ENCODE data around the gene FOXN4.
A peak's percentile ranks its signal among the peaks of the same experiment; 100 is the strongest.

FOXN4 gene

DNA sequence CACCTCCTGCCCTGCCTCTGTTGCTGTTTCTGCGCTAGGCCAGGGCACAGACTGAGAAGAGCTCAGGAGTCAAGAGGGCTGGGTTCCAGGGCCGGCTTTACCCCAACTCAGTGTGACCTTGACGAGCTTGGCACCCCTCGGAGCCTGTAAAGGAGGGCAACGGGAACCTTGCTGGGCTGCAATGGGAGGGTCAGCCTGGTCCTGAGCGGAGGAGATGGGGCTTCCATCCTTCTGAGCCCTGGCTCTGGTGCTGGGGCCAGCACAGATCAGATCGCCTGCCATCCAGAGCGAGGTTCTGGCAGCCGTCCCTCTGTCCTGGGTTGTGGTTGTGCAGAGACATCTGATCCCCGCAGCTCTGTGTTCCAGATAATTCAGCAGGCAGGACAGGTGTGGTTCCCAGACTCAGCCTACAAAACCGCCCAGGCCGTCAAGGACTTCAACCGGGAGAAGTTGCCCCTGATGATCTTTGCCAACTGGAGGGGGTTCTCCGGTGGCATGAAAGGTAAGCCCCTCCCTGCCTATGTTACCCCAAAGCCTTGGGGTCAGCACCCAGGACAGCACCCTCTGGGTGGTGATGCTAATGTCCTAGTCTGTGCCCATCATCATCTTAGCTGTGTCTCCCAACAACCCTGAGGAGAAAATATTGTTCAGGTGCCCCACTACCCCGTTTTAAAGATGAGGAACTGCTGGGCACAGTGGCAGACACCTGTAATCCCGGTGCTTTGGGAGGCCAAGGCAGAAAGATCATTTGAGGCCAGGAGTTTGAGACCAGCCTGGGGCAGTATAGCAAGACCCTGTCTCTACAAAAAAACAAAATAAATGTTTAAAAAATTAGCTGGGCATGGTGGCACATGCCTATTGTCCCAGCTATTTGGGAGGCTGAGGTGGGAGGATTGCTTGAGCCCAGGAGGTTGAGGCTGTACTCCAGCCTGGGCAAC, 50.2 kb downstream of the FOXN4 start:
- no peak overlapping the region for H3K4me3 ChIP-seq (ENCODE audit: low read depth, low read length)
- TF ChIP-seq, protein P1, sequence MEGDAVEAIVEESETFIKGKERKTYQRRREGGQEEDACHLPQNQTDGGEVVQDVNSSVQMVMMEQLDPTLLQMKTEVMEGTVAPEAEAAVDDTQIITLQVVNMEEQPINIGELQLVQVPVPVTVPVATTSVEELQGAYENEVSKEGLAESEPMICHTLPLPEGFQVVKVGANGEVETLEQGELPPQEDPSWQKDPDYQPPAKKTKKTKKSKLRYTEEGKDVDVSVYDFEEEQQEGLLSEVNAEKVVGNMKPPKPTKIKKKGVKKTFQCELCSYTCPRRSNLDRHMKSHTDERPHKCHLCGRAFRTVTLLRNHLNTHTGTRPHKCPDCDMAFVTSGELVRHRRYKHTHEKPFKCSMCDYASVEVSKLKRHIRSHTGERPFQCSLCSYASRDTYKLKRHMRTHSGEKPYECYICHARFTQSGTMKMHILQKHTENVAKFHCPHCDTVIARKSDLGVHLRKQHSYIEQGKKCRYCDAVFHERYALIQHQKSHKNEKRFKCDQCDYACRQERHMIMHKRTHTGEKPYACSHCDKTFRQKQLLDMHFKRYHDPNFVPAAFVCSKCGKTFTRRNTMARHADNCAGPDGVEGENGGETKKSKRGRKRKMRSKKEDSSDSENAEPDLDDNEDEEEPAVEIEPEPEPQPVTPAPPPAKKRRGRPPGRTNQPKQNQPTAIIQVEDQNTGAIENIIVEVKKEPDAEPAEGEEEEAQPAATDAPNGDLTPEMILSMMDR (IDR thresholded peaks at IDR 0.05; ENCODE audit: low read depth, low read length): no peak

DNA sequence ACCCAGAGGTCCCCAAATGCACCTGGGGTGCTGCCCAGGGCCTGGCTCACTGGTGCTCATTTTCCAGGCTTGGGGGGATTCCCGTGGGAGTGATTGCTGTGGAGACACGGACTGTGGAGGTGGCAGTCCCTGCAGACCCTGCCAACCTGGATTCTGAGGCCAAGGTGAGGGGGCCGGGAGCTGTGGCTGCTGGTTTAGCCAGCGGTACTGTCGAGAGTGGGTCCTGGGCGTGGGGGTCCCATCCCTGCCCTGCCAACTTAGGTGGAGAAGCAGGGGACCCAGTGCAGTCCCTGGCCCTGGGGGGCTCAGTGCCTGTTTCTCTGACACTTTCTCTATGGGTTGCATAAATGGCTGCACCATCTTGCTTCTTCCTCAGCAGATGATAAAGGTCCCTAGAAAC, 50.9 kb downstream of the FOXN4 start:
- TF ChIP-seq, protein P1 (IDR thresholded peaks at IDR 0.05; ENCODE audit: low read depth, low read length): no peak
- no peak overlapping the region for H3K4me3 ChIP-seq (ENCODE audit: low read depth, low read length)

DNA sequence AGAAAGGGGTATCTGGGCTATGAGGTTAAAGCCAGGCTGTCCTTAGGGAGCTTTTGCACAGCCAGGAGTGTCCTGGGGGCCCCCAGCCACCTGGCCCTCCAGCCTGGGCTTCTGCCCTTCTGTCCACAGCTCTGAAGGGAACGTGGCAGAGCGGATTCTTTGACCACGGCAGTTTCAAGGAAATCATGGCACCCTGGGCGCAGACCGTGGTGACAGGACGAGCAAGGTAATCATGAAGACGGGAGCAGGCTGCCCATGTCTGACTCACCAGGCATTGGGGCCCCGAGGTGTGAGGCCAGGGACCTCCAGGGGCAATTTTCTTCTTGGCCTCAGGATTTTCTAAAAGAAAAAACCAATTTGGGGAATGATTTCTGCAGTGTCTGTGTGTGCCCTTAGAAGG, 53.1 kb downstream of the FOXN4 start:
- TF ChIP-seq, protein P1 (IDR thresholded peaks at IDR 0.05; ENCODE audit: low read depth, low read length): no peak
- no peak overlapping the region for H3K4me3 ChIP-seq (ENCODE audit: low read depth, low read length)

DNA sequence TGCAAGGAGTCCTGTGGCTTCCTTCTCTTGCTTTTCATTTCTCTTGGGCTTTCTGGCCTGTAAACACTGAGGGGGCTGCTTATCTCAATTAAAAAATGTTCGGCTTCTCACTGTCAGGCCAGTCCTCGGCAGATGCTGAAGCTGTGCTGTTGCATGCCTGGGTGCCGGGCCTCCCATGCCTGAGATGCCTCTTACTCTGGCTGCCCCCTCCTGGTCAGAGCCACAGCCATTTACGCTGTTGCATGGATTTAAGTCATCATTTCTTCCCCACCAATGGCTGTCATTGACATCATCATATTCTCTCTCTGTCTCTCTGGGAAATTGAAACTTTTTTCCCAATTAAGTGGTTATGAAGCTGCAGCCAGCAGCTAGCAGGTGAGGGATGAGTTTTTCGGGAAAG, 53.7 kb downstream of the FOXN4 start:
- H3K4me3 ChIP-seq (ENCODE audit: low read depth, low read length): no peak overlapping the region
- TF ChIP-seq, protein P1 (IDR thresholded peaks at IDR 0.05; ENCODE audit: low read depth, low read length): 0 out of 2 replicates have a peak, but pooled peaks have one; percentile 11

DNA sequence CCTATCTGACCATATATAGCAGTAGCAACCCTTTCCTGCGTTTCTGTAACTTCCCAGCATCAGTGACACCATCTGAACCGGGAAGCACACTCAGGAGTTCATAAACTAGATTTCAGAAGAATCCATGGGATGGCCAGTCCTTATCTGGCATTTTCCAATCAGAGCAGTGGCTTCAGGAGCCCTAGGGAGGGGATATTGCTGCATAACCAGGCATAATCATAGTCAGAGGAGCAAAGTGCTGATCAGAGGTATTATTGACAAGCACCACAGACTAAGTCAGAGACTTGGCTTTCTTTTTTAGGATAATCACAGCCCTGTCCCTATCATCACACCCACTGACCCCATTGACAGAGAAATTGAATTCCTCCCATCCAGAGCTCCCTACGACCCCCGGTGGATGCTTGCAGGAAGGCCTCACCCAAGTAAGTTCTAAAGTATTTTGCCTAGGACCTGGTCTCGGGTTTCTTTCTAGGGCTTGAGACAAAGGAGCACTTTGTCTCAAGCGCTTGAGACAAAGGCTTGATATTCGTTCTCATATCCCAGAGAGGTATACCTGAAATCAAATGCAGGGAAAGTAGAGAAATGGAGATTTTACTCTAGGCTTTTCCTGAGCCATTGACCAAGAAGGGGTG, 55.1 kb downstream of the FOXN4 start:
- H3K4me3 ChIP-seq (ENCODE audit: low read depth, low read length): no peak overlapping the region
- TF ChIP-seq, protein P1 (IDR thresholded peaks at IDR 0.05; ENCODE audit: low read depth, low read length): no peak

GRCh38 chr12:109252799-109253198, 56.3 kb downstream of the FOXN4 start:
- TF ChIP-seq, protein P1 (IDR thresholded peaks at IDR 0.05; ENCODE audit: low read depth, low read length): no peak
- H3K4me3 ChIP-seq (ENCODE audit: low read depth, low read length): no peak overlapping the region

- TF ChIP-seq, protein P1 (IDR thresholded peaks at IDR 0.05; ENCODE audit: low read depth, low read length): no peak
- no peak overlapping the region for H3K4me3 ChIP-seq (ENCODE audit: low read depth, low read length)
These were observed 58.6 kb downstream of the FOXN4 start for GRCh38 chr12:109250523-109250922.
